SH-SY5Y (cell line): ENCODE data around the gene ANKRD34B.

Experiments
- GATA2 ChIP-seq: IDR thresholded peaks from 2 replicates; pipeline ENCODE4 v1.6.1; 2011; ENCODE audit warnings: mild to moderate bottlenecking, low read depth, low read length
- GATA3 ChIP-seq: IDR thresholded peaks from 2 replicates; pipeline ENCODE4 v1.6.1; 2011; ENCODE audit warnings: low read depth, mild to moderate bottlenecking, low read length, moderate library complexity

The ANKRD34B gene

DNA sequence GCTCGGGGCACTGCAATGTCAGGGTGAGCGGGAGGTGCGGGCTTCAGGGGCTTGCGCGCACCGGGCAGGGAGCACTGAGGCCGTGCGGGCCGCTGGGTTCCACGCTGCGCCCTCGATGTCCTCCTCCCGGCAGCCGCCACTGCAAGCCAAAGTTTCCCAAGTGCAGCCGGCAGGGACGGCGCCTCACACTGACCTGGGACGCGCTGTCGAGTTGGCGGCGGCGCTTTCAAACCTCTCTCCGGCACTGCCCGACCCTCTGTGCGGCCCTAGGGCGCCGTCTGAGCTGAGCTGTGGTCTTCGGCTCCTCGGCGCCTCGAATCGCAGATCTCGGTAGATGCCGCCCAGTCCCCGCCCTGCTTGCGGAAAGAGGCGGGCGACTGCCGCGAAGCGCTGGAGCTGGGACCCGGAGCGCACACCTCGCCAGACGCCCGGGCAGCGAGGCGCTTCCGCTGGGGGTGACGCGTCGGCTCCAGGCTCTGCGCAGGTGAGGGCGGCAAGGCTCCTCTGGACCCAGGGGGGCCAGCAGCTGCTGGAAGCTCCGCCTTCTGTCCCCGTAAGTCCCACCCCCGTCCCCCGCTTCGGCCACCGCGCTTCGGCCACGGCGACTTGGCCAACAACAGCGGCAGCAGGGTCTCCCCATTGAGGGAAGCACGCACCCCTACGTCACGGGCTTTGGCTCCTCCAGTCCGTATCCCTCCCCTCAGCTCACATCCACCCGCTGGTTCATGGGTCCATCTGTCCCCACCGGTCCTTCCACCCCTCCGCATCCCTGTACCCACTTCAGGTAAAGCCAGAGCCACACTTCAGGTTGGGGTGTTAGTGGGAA is at the start of gene ANKRD34B:
Gene ANKRD34B (minus strand): TSS at position 320 of the 826 bp plus-strand sequence. CDS start 10,261 bp downstream, outside the sequence.
- TF ChIP-seq GATA2: no peak
- no peak for TF ChIP-seq GATA3

DNA sequence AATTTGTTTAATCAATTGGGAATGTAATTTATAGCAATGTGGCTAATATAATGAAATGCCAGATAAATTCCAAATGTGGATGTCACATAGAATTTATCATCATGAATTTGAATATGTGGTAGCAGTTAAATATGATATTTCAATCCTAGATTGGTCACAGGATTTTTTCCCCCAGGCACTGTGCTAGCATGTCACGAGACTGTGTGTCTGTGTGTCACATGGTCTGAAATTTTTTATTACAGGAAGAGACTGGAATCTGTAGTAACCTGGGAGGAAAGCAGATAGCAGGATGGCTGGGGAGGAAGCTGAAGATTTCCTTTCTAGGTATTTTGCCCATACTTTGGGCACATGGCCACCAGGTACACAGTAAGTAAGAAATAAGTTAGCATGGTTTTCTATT is 49.0 kb upstream of the ANKRD34B start:
- no peak for TF ChIP-seq GATA3

DNA sequence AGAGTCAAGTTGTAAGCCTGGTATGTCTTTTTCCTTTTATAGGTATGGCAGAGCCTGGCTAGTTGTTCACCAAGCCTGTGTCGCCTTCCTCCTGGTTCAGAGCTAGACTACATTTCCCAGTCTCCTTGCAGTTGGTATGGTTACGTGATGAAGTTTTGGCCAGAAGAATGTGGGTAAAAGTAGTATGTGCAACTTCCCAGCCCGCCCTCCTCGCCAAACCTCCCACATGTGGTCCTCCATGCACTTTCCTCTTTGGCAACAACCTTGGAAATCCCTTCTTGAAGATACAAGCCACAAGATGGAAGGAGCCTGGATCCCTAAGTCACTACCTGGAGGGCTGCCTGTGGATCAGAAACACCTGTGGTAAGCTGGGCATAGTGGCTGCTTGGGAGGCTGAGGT is 48.4 kb upstream of the ANKRD34B start:
- TF ChIP-seq GATA2 (no peak), GATA3 (no peak)

DNA sequence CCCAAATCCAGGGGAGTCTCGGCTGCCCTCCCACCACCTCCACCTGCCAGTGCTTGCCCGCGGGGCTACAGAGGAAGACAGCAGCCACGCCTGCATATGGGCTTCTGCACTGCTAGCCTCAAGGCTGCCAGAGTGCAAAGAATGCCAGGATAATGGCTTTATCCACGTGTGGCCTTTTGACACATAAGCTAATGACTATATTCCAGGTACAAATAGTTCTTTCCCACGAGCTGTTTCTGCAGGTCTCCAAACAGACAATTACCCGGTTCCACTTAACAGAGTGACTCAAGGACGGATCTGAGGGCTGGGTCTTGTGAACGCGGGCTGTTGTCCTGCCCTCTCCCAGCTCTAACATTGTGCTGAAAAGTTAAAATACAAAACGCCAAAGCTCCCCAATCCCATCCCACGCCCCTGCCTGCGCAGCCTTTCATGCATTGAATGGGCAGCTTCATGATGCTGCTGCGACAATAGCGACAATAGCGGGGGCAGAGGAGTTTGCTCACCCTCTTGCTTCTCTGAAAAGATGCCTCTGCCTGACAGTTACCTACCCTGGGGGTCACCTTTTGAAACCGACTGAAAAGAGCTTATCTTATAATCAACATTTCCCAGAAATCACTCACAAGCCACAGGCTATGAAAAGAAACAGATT is 45.3 kb upstream of the ANKRD34B start:
- TF ChIP-seq GATA2 (no peak), GATA3 (no peak)

DNA sequence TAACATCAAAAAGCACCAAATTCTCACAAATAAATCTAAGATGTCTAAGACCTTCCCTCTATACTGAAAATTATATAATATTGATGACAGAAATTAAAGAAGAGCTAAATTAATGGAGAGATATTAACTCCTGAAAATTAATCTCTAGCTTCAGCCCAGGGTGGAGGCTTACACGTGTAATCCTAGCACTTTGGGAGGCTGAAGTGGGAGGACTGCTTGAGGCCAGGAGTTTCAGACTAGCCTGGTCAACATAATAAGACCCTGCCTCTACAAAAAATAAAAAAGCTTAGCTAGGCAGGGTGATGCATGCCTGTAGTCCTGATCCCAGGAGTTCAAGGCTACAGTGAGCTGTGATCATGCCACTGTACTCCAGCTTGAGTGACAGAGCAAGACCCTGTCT is 39.6 kb upstream of the ANKRD34B start:
- no peak for TF ChIP-seq GATA3
- no peak for TF ChIP-seq GATA2

DNA sequence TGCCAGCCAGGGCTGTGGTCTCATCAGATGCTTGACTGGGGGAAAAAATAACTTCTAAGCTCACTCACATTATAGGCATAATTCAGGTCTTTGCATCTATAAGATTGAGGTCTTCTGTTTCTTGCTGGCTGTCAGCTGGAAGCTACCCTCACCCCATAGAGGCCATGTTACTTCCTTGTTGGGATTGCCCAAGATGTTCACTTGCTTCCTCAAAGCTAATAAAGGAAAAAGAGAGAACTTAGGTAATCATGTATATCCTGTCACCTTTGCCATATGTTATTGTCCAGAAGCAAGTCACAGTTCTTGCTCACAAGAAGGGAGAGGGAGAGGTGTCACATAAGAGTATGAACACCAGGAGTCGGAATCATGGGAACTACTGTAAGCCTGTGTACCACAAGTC is 38.7 kb upstream of the ANKRD34B start:
- TF ChIP-seq GATA2 (no peak), GATA3 (no peak)

DNA sequence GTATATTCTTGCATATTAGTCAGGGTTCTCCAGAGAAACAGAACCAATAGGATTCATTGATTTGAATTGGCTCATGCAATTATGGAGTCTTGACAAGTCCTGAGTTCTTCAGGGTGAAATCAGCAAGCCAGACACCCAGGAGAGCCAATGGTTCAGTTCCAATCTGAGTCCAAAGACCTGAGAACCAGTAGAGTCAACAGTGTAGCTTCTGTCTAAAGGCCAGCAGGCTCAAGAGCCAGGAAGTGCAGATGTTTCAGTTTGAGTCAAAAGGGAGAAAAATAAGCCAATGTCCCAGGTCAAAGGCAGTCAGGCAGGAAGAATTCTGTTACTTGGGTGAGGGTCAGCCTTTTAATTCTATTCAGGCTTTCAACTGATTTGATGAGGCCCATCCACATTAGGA is 37.8 kb upstream of the ANKRD34B start:
- TF ChIP-seq GATA2 (no peak), GATA3 (no peak)

DNA sequence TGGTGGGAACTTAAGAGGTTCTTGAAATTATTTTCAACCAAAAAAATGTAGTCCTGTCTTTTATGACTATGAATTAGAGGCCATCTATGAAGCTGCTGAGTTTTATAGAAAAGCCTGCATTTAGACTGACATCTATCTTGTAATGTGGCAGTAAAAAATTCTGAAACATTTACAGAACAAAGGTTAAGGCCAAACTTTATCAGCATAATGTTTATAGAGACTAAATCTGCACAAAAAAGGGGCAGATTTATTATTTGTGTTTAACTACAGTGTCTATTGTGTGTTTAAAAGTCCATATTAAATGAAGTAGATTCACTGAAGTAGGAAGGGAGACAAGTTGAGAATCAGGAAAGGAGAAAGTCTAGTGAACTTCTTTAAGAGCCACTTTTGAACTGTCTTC is 37.3 kb upstream of the ANKRD34B start:
- TF ChIP-seq GATA3 (no peak), GATA2 (no peak)

DNA sequence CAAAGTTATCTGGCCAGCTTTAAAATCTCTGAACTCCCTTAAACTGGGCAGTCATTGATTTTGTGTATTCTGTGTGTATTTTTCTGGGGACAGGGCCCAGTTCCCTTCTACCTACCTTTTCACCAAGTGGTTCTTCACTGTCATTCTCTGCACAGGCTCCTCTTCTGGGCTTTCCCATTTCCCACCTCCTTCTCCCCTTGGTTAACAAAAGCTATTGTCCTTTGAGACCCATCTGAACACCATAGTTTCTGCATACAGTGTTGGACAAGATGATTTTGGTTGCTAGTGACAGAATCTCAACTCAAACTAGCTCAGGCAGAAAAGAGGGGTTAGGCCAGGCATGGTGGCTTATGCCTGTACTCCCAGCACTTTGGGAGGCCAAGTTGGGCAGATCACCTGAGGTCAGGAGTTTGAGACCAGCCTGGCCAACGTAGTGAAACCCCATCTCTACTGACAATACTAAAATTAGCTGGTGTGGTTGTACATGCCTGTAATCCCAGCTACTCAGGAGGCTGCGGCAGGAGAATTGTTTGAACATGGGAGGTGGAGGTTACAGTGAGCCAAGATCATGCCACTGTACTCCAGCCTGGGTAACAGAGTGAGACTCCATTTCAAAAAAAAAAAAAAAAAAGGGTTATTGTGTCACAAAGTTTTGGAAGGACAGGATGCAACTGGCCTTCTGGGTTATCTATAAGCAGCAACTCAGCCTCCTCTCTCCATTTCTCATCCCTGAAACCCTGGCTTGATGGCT is 31.0 kb upstream of the ANKRD34B start:
- TF ChIP-seq GATA2: no peak
- TF ChIP-seq GATA3: no peak

DNA sequence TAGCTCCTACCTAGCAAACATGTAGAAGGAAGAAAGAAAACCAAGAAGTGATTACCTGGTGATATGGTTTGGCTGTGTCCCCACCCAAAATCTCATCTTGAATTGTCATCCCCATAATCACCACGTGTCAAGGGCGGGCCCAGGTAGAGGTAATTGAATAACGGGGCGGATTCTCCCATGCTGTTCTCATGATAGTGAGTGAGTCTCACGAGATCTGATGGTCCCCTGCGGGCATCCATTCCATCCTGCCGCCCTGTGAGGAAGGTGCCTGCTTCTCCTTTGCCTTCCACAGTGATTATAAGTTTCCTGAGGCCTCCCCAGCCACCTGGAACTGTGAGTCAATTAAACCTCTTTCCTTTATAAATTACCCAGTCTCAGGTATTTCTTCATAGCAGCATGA is 27.4 kb upstream of the ANKRD34B start:
- no peak for TF ChIP-seq GATA3
- no peak for TF ChIP-seq GATA2

DNA sequence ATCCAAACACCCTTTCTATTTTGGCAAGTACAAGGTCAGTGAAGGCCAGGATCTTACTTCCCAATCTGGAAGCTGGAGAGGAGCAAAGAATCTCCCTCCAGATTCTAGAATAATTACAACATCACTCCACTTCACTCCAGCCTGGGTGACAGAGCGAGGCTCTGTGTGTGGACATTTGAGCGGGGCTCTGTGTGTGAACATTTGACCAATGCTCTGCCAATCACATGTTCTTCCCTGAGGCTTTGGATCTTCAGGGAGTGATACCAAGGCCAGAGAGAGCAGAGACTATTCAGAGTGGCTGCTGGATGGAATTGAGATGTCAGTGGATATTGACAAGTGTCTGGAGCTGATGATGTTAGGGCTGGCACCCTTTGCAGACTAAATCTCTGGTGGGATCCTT is 24.7 kb upstream of the ANKRD34B start:
- TF ChIP-seq GATA2 (no peak), GATA3 (no peak)

DNA sequence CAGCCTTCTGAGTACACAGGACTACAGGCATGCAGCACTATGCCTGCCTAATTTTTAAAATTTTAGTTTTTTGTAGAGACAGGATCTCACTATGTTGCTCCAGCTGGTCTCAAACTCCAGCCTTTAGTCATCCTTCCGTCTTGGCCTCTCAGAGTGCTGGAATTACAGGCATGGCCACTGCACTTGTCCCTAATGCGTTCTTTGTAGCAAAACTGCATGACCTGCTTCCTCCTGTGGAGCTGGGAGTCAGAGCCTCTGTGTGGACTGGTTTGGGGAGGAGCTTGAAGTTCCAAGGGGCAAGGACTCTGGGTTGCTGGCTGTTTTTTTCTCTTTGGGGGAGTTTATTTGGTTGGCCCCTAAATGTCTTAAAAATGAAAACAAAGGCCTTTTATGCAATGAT is 22.7 kb upstream of the ANKRD34B start:
- TF ChIP-seq GATA3: no peak
- no peak for TF ChIP-seq GATA2

DNA sequence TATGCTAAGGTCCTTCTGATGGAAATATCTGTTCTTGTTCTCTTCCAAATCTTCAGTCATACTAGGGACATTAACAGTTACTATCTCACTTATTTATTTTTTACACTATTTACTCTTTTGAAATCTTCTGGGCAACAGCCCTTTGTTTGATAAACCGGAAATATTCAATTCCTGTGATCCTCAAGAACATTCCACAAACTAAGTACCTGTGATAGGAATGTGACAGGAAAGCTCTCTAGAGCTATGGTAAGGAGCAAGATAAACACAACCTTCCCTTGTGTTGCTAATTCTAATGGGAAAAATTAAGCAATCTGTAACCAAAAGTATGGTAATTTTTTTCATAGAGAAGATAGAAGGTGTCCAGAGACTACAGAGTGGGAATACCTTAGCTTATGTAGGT is 22.0 kb upstream of the ANKRD34B start:
- TF ChIP-seq GATA2 (no peak), GATA3 (no peak)

DNA sequence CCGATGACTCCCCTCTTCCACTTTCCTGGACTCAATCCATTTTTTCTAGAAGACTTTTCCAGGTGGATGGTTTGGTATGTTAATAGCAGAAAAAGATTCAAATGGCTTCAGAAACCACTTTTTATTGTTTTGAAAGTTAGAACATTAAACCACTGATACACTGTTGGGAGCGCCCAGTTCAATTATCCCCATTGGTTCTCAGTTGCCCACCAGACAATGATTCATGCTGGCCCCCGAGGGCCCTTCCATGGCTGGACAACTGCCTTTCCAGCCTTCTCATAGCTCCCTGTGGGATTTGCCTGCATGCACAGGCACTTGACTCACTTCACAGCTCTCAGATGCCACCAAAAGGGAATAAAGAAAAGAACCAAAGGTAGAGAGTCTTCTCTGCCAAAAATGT is 21.3 kb upstream of the ANKRD34B start:
- no peak for TF ChIP-seq GATA3
- TF ChIP-seq GATA2: no peak
